Neural cell (in vitro differentiated cells): ENCODE measurements around the gene ID4. TPM values are rescaled to one million over a fixed set of nuclear protein-coding genes. Genes with fewer than 3 reads are reported as not detected.

Source experiments
- H2AFZ ChIP-seq: fragments of 200-600, 300-800 bp; sonication (generic), shearing (Covaris generic); 2 replicates; pipeline ENCODE4 v1.6.0; 2014; ENCODE audit warnings: low read depth, mild to moderate bottlenecking, antibody characterized with exemption, low read length, moderate library complexity
- H3F3A ChIP-seq: fragments of 200-600 bp; shearing (Covaris generic); 2 replicates; pipeline ENCODE4 v1.6.1; 2016; ENCODE audit warnings: mild to moderate bottlenecking, moderate library complexity, mixed read lengths, antibody characterized with exemption, low read length; ENCODE audit not compliant: insufficient read depth, poor library complexity, severe bottlenecking
- H3K27ac ChIP-seq: fragments of 200-600, 300-800 bp; sonication (generic), shearing (Covaris generic); 2 replicates; pipeline ENCODE4 v1.5.1; 2014; ENCODE audit warnings: mild to moderate bottlenecking, low read length, moderate library complexity
- H3K27me3 ChIP-seq: fragments of 300-800, 200-600 bp; sonication (generic), shearing (Covaris generic); 2 replicates; pipeline ENCODE4 v1.6.0; 2014; ENCODE audit warnings: mild to moderate bottlenecking, low read depth, low read length, moderate library complexity; ENCODE audit not compliant: insufficient read depth
- H3K36me3 ChIP-seq: fragments of 300-800, 200-600 bp; sonication (generic), shearing (Covaris generic); 2 replicates; pipeline ENCODE4 v1.5.1; 2014; ENCODE audit warnings: mild to moderate bottlenecking, antibody characterized with exemption, low read length, moderate library complexity; ENCODE audit not compliant: insufficient read depth
- H3K4me2 ChIP-seq: fragments of 300-800, 200-600 bp; sonication (generic), shearing (Covaris generic); 2 replicates; pipeline ENCODE4 v1.6.0; 2014; ENCODE audit warnings: mild to moderate bottlenecking, low read length
- H3K4me3 ChIP-seq: fragments of 300-800, 200-600 bp; sonication (generic), shearing (Covaris generic); 2 replicates; pipeline ENCODE4 v1.5.1; 2014; ENCODE audit warnings: mild to moderate bottlenecking, low read length, moderate library complexity
- H3K79me2 ChIP-seq: fragments of 200-600 bp; shearing (Covaris generic); replicated peaks from 2 replicates; pipeline ENCODE4 v1.6.0; 2014; ENCODE audit warnings: mild to moderate bottlenecking, low read length, moderate library complexity; ENCODE audit not compliant: insufficient read depth
- H3K9ac ChIP-seq: fragments of 300-800, 200-600 bp; sonication (generic), shearing (Covaris generic); 2 replicates; pipeline ENCODE4 v1.6.1; 2016; ENCODE audit warnings: mild to moderate bottlenecking, low read length, mixed read lengths
- H3K9me2 ChIP-seq: fragments of 200-600 bp; shearing (Covaris generic); 2 replicates; pipeline ENCODE4 v1.6.1; 2016; ENCODE audit warnings: mild to moderate bottlenecking, low read length, mixed read lengths; ENCODE audit not compliant: insufficient read depth
- H3K9me3 ChIP-seq: fragments of 200-600, 300-800 bp; sonication (generic), shearing (Covaris generic); 2 replicates; pipeline ENCODE4 v1.6.1; 2016; ENCODE audit warnings: mild to moderate bottlenecking, mixed run types, low read length, moderate library complexity, mixed read lengths
- H4K20me1 ChIP-seq: fragments of 200-600 bp; shearing (Covaris generic); 2 replicates; pipeline ENCODE4 v1.6.1; 2016; ENCODE audit warnings: mild to moderate bottlenecking, mixed run types; ENCODE audit not compliant: insufficient read depth
- EP300 ChIP-seq: fragments of 450-650 bp; conservative IDR thresholded peaks from 2 replicates; pipeline ENCODE4 v1.6.1; 2014; ENCODE audit warnings: antibody characterized with exemption, mild to moderate bottlenecking, moderate library complexity; ENCODE audit not compliant: poor library complexity, severe bottlenecking
- EZH2 ChIP-seq: fragments of 200-600, 300-800 bp; shearing (Covaris generic), sonication (generic); IDR thresholded peaks from 2 replicates; pipeline ENCODE4 v1.6.1; 2014; ENCODE audit warnings: antibody characterized with exemption, low read length, borderline replicate concordance, mild to moderate bottlenecking; ENCODE audit not compliant: insufficient read depth, poor library complexity, severe bottlenecking
- MXI1 ChIP-seq: fragments of 450-650 bp; conservative IDR thresholded peaks from 2 replicates; pipeline ENCODE4 v1.6.1; 2014; ENCODE audit warnings: antibody characterized with exemption, mild to moderate bottlenecking; ENCODE audit not compliant: poor library complexity, severe bottlenecking
- POLR2AphosphoS5 ChIP-seq: IDR thresholded peaks from 2 replicates; pipeline ENCODE4 v1.6.1; 2012
- RAD21 ChIP-seq: fragments of 450-650 bp; conservative IDR thresholded peaks from 2 replicates; pipeline ENCODE4 v1.6.1; 2014; ENCODE audit warnings: antibody characterized with exemption, mild to moderate bottlenecking, moderate library complexity
- SMC3 ChIP-seq: fragments of 450-650 bp; conservative IDR thresholded peaks from 2 replicates; pipeline ENCODE4 v1.6.1; 2014; ENCODE audit warnings: antibody characterized with exemption, mild to moderate bottlenecking, moderate library complexity; ENCODE audit not compliant: poor library complexity
- TAF1 ChIP-seq: IDR thresholded peaks from 2 replicates; pipeline ENCODE4 v1.6.1; 2012; ENCODE audit warnings: low read depth
- polyA minus RNA-seq: library from RNA; depleted of rRNA, polyadenylated mRNA; stranded (reverse); fragments of >200 nt; gene quantifications from 2 replicates; pipeline ENCODE4 v1.2.3, GENCODE V29; 2014
- polyA plus RNA-seq: library from polyadenylated mRNA; depleted of rRNA; stranded (reverse); fragments of >200 nt; gene quantifications from 2 replicates; pipeline ENCODE4 v1.2.3, GENCODE V29; 2014
- TF ChIP-seq, protein P1 (sequence below): fragments of 450-650 bp; IDR thresholded peaks from 2 replicates; pipeline ENCODE4 v1.5.1; 2014; ENCODE audit warnings: antibody characterized with exemption, mild to moderate bottlenecking, moderate library complexity; ENCODE audit not compliant: poor library complexity, severe bottlenecking
- TF ChIP-seq, protein P2 (sequence below): IDR thresholded peaks from 2 replicates; pipeline ENCODE4 v1.6.1; 2012; ENCODE audit warnings: borderline replicate concordance

The ID4 gene, protein sequence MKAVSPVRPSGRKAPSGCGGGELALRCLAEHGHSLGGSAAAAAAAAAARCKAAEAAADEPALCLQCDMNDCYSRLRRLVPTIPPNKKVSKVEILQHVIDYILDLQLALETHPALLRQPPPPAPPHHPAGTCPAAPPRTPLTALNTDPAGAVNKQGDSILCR
- polyA plus RNA-seq (422 and 506 TPM in 2 replicates), polyA minus RNA-seq (731 and 876 TPM in 2 replicates)

DNA sequence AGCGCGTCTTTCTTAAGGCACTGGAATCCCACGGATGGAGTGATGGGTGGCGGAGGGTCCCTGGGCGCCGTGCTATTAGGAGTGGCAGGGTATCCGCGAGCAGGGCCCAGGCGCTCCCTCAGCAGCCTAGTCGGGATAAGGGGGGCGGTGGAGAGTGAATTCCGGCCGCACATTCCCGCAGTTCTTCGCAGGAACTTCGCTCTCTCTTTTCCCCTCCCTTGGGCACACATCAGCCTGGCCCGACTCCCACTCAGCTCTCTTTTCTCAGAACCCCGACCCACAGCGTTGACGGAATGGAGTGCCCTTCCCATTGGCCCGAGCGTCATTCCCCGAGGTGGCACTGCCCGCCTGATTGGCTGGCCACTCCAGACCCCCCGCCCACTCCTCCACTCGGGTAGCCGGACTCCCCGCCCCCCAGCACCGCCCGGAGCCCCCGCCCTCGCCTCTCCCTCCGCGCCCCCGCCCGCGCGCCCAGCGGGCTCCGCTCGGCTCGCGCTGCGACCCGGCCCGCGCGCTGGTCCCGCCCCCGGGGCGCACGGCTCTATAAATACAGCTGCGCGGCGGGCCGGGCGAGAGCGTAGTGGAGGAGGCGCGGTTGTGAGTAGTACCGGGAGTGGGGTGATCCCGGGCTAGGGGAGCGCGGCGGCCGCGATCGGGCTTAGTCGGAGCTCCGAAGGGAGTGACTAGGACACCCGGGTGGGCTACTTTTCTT, at the start of gene ID4:
Gene ID4, plus strand, starts transcription at position 572 of the 712 bp plus-strand sequence. CDS start 385 bp downstream, outside the sequence.
- peak within 1 kb of the TSS; percentile 74 for H3K4me2 ChIP-seq
- H2AFZ ChIP-seq = no peak within 1 kb of the TSS
- TF ChIP-seq MXI1 = peak; percentile 26
- peak; percentile 72 for TF ChIP-seq RAD21
- TF ChIP-seq POLR2AphosphoS5 = peak; percentile 93
- peak; percentile 70 for TF ChIP-seq SMC3
- peak; percentile 72 for TF ChIP-seq EP300
- TF ChIP-seq, protein P1, sequence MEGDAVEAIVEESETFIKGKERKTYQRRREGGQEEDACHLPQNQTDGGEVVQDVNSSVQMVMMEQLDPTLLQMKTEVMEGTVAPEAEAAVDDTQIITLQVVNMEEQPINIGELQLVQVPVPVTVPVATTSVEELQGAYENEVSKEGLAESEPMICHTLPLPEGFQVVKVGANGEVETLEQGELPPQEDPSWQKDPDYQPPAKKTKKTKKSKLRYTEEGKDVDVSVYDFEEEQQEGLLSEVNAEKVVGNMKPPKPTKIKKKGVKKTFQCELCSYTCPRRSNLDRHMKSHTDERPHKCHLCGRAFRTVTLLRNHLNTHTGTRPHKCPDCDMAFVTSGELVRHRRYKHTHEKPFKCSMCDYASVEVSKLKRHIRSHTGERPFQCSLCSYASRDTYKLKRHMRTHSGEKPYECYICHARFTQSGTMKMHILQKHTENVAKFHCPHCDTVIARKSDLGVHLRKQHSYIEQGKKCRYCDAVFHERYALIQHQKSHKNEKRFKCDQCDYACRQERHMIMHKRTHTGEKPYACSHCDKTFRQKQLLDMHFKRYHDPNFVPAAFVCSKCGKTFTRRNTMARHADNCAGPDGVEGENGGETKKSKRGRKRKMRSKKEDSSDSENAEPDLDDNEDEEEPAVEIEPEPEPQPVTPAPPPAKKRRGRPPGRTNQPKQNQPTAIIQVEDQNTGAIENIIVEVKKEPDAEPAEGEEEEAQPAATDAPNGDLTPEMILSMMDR = peak; percentile 27
- TF ChIP-seq, protein P2, sequence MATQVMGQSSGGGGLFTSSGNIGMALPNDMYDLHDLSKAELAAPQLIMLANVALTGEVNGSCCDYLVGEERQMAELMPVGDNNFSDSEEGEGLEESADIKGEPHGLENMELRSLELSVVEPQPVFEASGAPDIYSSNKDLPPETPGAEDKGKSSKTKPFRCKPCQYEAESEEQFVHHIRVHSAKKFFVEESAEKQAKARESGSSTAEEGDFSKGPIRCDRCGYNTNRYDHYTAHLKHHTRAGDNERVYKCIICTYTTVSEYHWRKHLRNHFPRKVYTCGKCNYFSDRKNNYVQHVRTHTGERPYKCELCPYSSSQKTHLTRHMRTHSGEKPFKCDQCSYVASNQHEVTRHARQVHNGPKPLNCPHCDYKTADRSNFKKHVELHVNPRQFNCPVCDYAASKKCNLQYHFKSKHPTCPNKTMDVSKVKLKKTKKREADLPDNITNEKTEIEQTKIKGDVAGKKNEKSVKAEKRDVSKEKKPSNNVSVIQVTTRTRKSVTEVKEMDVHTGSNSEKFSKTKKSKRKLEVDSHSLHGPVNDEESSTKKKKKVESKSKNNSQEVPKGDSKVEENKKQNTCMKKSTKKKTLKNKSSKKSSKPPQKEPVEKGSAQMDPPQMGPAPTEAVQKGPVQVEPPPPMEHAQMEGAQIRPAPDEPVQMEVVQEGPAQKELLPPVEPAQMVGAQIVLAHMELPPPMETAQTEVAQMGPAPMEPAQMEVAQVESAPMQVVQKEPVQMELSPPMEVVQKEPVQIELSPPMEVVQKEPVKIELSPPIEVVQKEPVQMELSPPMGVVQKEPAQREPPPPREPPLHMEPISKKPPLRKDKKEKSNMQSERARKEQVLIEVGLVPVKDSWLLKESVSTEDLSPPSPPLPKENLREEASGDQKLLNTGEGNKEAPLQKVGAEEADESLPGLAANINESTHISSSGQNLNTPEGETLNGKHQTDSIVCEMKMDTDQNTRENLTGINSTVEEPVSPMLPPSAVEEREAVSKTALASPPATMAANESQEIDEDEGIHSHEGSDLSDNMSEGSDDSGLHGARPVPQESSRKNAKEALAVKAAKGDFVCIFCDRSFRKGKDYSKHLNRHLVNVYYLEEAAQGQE = peak; percentile 99
- no peak for TF ChIP-seq EZH2
- TF ChIP-seq TAF1 = peak; percentile 97
- H3F3A ChIP-seq = peaks cover 7% of the 10 kb centered on the region
- peaks cover 21% of the 10 kb centered on the region for H4K20me1 ChIP-seq
- no peaks in the 10 kb centered on the region for H3K9me3 ChIP-seq
- peak within 1 kb of the TSS; percentile 97 for H3K9ac ChIP-seq
- H3K9me2 ChIP-seq = no peaks in the 10 kb centered on the region
- no peaks in the 10 kb centered on the region for H3K27me3 ChIP-seq
- peak within 1 kb of the TSS; percentile 89 for H3K4me3 ChIP-seq
- peaks cover 56% of the 10 kb centered on the region for H3K79me2 ChIP-seq
- H3K27ac ChIP-seq = peak within 1 kb of the TSS; percentile 98
- H3K36me3 ChIP-seq = peaks cover 3% of the 10 kb centered on the region

DNA sequence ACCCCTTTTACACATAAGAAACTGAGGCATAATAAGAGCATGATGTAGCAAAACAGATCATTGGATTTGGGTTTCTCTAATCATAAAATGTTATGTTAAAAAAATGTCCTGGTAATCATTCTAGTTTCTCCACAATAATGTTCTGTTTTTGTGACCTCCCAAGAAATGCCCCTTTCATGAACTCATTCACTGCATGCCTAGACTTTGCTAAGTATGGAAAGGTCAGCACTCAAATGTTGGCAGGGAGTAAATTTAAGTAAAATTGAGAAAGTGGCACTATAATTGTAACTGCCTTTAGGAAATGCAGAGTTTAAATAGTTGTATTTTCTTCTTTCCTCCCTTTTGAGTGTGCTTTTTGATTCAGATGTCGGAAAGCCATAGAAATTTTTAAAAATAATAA, 48.5 kb upstream of the ID4 start:
- Histone ChIP-seq H4K20me1 (no peaks in the 10 kb centered on the region), H3K4me2 (no peak overlapping the region), H3K27me3 (no peaks in the 10 kb centered on the region), H3F3A (no peaks in the 10 kb centered on the region), H2AFZ (no peak overlapping the region), H3K27ac (no peak overlapping the region), H3K9me2 (no peaks in the 10 kb centered on the region), H3K9ac (no peak overlapping the region), H3K79me2 (no peaks in the 10 kb centered on the region), H3K9me3 (no peaks in the 10 kb centered on the region), H3K36me3 (peaks cover 5% of the 10 kb centered on the region), H3K4me3 (no peak overlapping the region)
- TF ChIP-seq EP300 = no peak
- TF ChIP-seq RAD21 = no peak
- TF ChIP-seq SMC3 = no peak
